ENCODE measurements around the gene CD248.
"Not testable (repeated sequence)": the region's sequence is repeated elsewhere in the genome, so short reads cannot be mapped to it uniquely, and the experiment has no call there.

The CD248 gene, protein sequence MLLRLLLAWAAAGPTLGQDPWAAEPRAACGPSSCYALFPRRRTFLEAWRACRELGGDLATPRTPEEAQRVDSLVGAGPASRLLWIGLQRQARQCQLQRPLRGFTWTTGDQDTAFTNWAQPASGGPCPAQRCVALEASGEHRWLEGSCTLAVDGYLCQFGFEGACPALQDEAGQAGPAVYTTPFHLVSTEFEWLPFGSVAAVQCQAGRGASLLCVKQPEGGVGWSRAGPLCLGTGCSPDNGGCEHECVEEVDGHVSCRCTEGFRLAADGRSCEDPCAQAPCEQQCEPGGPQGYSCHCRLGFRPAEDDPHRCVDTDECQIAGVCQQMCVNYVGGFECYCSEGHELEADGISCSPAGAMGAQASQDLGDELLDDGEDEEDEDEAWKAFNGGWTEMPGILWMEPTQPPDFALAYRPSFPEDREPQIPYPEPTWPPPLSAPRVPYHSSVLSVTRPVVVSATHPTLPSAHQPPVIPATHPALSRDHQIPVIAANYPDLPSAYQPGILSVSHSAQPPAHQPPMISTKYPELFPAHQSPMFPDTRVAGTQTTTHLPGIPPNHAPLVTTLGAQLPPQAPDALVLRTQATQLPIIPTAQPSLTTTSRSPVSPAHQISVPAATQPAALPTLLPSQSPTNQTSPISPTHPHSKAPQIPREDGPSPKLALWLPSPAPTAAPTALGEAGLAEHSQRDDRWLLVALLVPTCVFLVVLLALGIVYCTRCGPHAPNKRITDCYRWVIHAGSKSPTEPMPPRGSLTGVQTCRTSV

DNA sequence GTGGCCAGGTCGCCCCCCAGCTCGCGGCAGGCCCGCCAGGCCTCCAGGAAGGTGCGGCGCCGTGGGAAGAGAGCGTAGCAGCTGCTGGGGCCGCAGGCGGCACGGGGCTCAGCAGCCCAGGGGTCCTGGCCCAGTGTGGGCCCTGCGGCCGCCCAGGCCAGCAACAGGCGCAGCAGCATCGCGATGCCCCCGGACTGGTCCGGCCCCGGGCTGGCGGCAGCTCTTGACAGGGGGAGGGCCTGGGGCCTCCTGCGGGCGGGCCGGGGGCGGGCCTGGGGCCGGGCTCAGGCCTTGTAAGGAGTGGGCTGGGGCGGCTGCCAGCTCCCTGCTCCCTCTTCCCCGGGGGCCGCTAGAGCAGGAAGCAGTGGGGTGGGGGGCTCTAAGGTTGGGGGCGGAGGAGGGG, at the start of gene CD248:
Gene CD248, minus strand, starts transcription at position 196 of the 403 bp plus-strand sequence. Its CDS starts 17 bp downstream, at position 179.
- DNase-seq: no peak

- no peak for DNase-seq
Measured at GRCh38 chr11:66365711-66366619, 49.1 kb upstream of the CD248 start.

DNA sequence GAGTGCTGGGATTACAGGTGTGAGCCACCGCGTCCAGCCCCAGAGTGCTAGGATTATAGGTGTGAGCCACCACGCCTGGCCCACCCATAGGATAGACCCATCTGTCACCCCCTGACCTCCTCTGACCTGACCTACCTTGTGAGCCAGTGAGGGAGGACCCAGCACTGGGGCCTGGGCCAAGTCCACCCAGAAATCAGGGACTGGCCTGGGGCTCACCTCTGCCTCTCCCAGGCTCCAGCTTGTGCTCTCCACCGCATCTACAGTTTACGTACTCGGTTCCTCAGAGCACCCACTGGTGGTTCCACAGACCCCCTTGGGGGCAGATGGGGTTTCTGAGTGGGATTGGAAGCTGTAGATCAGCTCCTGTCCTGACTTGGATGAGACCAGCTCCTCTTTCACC, 48.3 kb upstream of the CD248 start:
- DNase-seq: no peak

DNA sequence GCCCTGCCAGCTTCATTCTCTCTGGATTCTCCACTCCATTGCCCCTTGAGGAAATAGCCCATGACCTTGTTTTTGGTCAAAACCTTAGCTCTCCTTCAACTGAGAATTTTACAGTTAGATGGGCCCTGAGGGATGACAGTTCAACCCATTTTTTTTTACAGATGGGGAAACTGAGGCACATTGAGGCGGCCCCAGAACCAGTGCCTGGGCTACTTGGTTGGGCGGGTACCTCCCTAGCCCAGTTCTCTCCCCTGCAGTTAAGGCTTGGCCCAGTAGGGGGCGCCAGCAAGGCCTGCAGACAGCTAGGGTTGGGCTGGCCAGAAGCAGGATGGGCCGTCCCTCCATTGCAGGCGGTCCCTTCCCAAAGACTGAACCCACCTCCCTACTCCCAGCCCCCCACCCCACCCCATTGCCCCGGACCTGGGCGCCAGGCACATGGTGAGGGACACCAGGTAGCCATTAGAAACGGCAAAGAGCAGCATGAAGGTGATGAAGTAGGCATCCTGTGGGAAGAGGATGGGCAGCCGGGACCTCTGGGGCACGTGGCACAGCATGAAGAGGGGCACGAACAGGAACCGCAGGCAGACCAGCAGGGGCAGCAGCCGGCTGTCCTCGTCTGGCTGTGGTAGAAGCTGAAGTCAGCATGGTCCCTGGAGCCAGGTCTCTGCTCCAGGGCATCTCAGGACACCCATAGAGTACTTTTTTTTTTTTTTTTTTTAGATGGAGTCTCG, 47.1 kb upstream of the CD248 start:
- DNase-seq: no peak

DNA sequence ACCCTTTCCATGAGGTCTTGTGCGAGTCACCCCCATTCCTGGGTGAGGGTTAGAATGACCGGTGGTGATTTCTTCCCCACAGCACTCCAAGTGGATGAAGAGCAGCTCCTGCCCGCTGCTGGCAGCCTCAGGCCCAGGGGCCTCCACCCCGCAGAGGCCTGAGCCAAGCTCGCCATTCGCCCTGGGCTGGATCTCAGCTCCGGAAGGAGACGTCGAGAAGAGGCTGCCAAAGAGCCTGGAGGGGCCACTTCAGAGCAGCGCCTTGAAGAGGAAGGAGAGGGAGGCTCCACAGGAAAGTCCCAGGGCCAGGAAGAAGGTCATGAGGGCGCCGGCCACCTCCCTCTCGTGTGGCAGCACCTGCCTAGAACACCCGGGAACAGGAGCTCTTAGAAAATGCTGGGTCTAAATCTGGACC, 46.4 kb upstream of the CD248 start:
- no peak for DNase-seq

GRCh38 chr11:66362481-66363147, 45.8 kb upstream of the CD248 start:
- no peak for DNase-seq

DNA sequence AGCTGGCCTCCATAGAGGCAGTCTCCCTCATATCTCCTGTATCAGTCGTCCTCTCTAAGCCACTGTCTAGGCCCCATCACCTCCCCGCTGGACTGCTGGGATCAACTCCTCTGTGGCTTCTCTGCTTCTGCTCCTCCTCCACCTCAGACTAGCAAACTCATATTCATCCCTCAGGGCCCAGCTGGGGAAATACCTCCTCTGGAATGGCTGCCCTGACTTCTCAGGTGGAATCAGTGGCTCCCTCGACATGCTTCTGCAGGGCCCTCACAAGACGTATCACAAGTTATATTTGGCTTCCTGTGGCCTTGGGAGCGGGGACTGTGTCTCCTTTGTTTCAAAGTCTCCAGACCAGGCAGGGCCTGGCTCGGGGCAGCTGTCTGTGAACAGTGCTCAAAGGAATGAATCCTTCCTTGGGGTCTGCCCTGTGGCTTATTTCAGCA, 44.7 kb upstream of the CD248 start:
- no peak for DNase-seq

- no peak for DNase-seq
Measured at GRCh38 chr11:66360406-66361073, 43.7 kb upstream of the CD248 start.

DNA sequence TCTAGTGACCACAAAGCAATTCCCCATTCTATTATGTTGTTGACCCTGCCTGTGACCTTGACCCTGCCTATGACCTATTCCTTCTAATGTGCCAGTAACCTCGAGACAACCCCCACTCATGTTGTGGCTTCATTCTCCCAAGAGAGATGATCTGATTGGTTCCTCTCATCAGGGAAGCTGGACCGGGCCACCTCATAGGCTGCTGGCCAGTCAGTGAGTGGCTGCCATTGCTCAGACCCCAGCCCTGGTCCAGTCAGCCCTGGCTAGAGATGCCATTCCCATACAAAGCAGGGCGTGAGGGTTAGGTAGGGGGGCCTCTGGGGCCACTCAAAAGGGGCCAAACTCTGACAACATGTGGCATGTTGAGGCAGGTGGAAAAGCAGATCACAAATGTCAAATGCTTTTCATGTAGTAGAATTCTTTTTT, 42.8 kb upstream of the CD248 start:
- DNase-seq: no peak

- not testable (repeated sequence) for DNase-seq
Measured at GRCh38 chr11:66350560-66351235, 33.9 kb upstream of the CD248 start.

DNA sequence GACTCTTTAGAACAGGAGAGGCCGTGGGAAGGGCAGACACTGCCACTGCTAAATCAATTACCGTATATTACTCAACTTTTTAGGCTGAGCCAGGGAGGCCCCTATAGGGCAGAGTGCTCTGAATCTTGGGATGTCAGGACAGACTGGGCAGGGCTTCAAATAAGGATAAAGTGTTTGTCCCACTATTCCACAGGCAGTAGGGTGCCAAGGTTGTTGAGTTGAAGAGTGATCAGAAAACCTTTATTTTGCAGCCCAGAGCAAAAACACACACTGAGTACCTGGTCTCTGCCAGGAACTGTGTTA, 32.2 kb upstream of the CD248 start:
- DNase-seq: no peak

GRCh38 chr11:66347425-66348276, 30.8 kb upstream of the CD248 start, which contains the start of gene B4GAT1:
Gene B4GAT1, minus strand, starts transcription at chr11:66347629. Its CDS starts 84 bp downstream, at chr11:66347545.
- DNase-seq: peak in 13 of 14 donors; percentile 35 to 91 (median 70)

- peak in 1 of 14 donors; percentile 63 for DNase-seq
Measured at GRCh38 chr11:66346476-66347424, 29.9 kb upstream of the CD248 start.

GRCh38 chr11:66345316-66345649, 28.4 kb upstream of the CD248 start:
- DNase-seq: no peak

DNA sequence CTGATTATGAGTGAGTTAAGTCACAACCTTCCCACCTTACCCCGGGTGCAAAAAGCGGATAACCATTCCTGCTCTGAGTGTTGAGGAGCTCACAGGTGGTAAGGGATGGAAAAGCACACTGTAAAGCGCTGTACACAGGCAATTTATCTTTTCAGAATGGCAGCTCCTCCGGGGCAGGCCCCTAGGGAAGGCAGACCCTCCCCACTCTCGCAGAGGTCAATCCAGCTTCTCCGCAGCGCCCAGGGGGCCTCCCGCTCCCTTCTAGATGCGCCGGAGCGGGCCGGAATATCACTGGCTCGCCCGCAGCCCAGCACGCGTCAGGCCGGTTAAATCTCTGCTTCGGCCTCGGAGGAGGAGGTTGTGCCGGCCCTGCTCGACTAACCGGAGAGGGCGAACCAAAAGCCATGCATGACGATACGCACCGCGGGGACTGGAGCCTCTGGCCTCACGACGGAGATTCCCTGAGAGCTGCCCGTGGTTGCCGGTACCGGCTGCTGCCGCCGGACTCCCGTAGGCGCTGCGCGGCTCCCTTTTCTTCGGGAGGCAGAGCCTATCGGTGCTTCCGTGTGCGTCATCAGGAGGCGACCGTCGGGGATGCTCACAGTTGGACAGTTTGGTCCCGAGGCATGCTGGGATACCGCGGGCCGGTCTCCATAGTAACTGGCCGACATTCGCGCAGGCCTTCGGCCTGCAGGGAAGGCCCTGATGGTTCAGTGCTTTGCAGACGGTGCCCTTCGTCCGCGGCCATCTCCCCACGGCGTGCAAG, 27.9 kb upstream of the CD248 start, which contains the start of gene BRMS1:
Gene BRMS1, minus strand, starts transcription at position 555 of the 766 bp plus-strand sequence. CDS start 2,870 bp downstream, outside the sequence.
- DNase-seq: peak; percentile 63 to 97 (median 92)

- no peak for DNase-seq
Measured at GRCh38 chr11:66343176-66343575, 26.3 kb upstream of the CD248 start.

Measured in C1 segment of cervical spinal cord (tissue), 14 donors.